ENCODE data around the gene PTTG2.

PTTG2 gene

DNA sequence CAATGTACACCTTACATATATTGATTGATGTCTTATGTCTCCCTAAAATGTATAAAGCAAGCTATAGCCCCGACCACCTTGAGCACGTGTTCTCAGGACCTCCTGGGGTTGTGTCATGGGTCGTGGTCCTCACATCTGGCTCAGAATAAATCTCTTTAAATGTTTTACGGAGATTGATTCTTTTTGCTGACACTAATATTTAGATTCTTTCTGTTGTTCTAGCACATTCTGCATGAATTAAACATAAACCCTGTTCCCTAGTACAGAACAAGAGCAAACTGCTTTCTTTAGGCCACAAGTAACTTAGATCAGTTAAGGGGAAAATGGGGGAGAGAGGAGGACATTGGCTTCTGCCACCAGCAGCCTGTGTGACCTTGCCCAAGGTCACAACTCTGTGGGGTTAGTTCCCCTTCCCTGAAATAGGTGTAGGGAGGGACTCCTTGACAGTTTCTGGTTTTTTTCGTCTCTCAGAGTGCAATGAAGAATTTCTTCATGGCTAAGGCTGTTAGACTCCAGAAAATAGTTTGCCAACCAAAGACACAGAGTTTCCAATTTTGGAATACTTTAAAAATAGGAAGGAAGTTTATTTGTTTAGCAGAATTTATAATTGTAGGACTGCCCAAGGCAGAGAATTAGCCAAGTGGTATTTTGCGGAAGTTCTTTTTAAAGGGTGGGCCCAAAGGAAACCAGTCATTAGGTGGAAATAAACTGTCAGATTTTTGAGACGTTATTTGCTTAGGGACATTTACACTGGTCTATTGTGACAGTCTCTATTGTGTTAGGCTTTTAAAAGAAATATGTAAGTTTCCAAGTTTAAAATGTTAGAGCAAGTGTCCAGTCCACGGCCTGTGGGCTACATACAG is 29.4 kb downstream of the PTTG2 start:
- no peak for DNase-seq

DNA sequence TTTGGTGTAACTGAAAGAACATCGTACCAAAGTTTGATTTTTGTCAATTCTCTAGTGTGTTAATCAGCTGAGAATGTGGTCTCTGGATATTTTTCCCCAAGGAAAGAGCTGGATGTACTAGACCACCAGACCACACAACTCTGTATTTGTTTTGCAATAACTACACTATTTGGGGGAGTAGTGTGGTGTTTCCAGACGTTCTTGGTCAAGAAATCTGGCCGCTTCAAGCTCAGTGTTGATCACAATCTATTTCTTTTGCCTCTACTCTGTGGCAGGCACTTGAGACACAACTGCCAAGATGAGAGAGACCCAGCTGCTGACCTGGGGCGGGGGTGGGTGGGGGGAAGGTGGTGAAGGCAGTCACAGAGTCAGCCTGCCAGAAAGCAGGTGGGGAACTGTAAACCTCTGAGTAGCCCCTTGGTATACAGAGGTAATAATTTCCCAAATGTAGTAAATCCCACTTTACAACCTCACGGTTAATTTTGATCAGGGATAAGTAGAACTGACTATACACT is 30.6 kb downstream of the PTTG2 start:
- DNase-seq: no peak

DNA sequence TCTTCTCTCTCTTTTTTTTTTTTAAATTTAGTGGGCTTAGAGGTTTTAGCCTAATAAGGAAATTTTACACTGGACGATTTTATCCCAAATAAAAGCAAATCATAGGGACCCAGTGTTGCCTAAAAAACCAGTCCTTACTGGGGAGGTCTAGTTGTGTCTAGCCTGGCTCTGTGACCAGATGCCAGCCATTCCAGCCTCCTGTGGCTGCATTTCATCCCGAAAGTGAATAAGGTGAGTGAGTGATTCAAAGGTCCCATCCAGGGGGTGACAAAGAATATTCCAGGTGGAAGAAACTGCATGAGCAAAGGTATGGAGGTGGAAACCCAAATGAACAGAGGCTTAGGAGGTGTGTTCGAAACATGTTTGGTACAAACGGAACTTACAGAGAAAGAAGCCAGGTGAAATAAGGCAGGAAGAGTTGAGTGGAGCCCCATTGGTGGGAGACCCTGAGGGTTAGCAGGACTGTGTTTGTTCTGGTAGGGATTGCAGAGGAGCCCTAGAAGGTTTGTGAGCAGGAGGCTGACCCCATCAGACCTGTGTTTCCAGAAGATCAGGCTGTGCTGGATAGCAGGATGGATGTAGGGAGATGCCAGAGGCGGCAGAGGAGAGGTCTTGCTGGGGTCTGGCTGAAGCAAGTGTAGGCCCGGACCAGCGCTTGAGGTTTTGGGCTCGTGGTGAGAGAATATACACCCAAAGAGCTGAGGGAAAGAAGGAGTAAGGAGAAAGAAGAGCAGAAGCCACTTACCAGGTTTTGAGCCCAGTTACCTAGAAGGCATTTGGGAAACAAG is 31.6 kb downstream of the PTTG2 start:
- no peak for DNase-seq

DNA sequence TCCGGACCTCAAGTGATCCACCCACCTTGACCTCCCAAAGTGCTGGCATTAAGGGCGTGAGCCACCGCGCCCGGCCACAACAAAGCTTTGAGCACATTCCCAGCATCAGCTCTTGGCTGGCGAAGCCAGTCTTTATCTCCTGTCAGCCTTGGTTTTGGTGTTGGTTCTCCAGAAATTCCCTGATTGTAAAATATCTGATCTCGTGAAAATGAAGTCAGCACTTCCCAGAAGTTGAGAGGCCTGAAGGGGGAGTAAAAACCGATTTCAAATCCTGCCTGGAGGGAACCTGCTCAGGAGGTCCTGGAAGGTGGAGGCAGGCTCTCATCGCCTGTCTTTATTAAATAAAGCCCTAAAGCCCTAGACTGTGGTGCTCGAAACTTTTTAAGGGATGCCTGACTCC is 33.6 kb downstream of the PTTG2 start:
- no peak for DNase-seq

DNA sequence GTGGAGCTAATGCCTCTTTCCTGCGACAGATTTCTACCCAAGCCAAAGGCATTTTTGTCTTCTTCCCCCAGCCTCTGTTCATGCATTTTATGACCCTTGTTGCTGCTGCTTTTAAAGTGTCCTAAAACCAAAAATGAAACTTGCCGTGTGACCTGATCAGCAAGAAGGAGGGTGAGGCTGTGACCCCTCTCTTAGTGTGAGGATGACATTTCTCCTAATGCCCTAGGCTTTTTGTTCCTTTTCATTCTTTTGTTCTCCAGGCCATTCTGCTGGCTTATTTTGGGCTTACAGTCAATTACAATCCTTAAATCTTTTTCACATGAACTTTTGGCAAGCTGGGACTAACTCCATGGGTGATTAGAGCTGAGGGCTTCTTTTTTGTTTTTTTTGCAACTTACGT is 34.4 kb downstream of the PTTG2 start:
- no peak for DNase-seq

DNA sequence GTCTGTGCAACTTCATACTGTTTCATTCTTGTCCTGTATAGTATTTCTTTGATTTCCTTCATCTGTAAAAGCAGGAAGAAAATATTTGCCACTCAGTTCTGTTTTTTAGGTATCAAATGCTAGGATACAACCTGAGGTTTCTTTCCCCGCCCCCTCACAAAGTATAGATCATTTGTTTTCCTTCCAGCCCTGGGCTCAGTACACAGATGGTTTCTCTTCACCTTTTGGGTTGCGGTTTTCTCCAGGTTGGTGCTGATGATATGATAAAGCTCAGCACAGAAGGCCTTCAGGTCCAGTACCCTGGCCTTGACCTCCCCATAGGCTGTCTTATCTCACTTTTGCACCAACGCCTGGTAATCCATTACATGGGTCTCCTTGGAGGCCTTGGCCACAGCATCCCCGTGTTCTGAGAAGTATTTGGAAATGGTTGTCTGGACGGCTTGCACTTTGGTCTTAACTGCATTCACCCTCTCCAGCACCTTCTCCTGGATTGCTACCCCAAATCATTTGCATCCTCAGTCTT is 35.2 kb downstream of the PTTG2 start:
- DNase-seq: no peak

DNA sequence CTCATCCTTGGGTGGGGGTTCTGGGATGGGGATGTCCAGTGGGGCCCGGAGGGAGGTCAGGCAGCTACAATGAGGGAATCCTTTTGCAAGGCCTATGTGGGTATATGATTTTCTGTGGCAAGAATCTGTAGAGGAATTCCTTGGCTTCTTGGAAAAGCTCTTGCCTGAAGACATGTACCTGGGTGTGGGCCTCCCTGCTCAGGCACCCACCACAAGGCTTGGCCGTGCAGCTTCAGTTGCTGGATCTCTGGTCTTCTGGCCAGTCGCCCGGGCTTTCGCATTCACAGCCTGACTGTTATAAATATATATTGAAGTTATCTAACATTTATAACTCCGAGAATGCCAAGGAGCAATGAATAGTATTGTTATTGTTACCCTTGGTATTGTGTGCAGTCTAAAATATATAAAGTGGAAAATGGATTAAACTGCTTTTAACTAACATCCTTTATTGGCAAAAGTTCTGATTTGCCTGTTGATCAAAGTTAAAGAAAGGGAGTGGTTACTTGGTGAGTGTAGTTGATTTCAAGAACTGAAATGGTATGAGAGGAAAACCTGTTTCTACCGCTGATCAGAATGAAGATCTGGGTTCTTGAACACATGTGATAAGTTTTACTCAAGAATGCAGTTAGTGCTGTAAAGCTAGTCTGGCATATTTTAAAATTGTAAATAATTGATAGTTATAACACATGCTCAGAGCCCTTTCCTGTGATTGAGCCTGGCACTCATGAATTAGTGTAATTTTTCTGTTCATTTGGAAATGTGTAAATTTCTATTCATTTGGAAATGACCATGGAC is 36.0 kb downstream of the PTTG2 start:
- DNase-seq: no peak

DNA sequence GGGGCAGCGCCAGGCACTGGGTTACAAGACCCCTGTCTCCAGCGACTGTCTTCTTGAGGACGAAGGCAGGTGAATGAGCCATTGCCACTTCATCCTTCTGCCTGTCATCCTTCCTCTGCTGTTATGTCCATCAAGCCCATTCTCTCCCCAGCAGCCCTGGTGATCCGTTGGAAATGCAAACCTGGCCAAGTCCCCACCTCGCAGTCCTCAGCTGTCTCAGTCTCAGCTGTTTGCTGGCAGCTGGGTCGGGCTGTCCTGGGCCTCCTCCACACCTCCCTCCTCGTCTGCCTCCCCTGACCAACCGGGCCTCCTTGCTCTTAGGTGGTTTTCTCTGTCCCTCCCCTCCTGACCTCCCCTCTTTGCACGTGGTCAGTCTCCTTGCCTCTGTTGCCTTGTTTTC is 38.0 kb downstream of the PTTG2 start:
- no peak for DNase-seq

DNA sequence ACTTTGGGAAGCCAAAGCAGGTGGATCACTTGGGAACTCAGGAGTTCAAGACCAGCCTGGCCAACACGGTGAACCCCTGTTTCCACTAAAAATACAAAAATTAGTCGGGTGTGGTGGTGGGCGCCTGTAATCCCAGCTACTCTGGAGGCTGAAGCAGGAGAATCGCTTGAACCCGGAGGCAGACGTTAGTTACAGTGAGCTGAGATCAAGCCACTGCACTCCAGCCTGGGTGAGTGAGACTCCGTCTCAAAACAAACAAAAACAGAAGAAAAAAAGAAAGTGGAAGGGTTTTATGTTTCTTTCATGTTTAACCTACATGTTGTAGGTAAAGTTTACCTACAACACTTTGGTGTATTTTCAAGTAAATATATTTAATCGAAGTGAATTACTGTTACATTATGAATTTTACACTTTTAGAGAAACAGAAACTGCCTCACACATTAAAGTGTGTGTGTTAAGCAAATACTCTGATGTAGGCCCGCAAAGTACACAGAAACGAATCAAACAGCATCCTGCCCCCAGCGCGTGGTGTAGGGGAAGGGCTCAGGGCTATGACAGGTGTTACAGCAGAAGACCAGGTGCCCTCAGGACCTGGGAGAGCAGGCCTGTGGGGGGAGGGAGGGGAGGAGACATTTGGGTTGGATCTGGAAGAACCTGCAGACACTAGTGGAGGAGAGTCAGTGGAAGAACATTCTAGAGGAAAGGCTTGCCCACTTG is 39.0 kb downstream of the PTTG2 start:
- peak; percentile 76 for DNase-seq

DNA sequence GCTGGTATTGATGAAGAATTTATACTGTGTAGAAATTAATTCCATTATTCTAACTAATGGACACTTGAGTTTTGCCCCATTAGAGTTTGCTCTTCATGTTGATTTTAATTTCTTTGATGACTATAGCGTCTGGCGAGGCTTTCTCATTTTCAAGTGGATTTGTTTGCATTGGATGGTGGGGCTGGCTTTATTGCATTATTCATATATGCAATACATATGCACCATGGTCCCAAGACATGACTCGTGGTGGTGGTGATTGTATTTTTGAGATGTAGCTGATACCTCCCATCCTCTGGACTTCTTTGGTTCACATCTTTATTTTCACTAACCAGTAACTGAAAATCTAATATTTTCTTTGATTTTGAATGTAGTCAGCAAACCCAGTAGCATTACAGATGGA is 39.8 kb downstream of the PTTG2 start:
- no peak for DNase-seq

DNA sequence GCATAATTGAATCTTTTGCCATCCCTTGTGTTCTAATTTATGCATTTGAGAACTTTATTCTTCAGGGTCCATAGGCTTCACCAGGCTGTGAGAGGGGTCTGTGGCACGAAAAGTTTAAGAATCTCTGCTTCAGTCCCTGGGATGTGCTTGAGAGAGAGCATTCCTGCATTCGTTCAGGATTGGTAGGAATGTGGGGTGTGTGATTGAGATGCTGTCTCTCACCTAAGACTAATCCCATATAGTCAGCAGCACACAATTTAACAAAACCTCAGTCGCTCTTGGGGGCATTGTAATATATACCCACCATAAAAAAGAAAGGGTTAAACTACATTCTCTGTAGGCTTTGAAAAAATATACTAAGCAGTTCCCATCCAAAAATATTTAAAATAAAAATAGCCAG is 41.7 kb downstream of the PTTG2 start:
- no peak for DNase-seq

DNA sequence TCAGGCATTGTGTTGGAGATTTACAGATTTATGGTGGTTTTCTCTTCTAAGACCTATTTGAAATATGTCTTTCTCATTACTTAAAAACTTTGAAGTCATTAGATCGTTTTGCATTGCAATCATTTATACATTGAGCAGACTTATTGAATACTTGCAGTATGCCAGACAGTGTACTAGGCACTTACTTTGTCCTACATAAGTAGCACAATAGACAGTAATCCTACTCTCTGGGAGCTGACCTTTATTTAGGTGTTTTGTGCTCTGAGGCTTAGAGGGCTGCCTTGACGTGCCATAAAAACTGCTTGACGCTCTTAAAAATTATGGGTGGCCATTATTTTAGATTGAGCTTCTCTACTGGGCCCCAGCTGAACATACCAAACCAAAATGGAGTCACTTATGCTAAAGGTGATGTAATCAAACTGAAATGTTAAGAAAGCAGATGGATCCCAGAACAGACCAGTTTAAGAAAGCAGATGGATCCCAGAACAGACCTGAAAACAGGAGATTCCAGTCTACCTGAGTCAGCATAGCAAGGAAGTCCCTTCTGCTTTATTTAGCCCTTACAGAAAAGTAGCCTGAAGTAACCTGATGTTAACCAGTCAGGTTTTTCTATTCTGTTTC is 42.4 kb downstream of the PTTG2 start:
- no peak for DNase-seq

DNA sequence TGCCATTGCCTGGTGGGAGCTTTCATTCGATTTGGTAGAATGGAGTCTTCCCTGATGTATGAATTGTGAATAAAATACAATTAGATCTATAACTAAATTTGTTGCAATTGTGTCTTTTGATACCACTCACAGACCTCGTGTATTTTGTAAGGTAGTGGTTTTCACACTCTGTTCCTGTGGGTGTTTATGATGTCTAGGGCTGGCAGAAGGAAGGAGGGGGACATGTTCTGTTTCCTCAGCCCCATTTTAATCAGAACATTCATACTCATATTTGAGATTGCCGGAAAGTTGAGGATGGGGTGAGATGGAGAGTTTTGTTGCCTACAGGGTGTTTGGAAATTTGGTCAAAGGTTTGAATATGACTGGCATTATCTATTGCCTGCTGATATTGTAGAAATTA is 42.9 kb downstream of the PTTG2 start:
- no peak for DNase-seq

DNA sequence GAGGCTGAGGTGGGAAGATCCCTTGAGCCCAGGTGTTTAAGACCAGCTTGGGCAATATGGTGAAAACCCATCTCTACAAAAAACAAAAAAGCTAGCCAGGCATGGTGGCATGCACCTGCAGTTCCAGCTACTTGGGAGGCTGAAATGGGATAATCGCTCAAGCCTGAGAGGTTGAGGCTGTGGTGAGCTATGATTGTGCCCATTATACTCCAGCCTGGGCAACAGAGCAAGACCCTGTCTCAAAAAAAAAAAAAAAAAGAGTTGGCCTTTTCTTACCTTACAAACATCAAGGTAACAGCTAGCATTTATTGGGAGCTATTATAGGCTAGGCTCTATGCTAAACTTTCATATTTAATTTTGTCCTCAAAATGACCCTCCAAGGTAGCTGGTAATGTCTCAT is 43.4 kb downstream of the PTTG2 start:
- no peak for DNase-seq

DNA sequence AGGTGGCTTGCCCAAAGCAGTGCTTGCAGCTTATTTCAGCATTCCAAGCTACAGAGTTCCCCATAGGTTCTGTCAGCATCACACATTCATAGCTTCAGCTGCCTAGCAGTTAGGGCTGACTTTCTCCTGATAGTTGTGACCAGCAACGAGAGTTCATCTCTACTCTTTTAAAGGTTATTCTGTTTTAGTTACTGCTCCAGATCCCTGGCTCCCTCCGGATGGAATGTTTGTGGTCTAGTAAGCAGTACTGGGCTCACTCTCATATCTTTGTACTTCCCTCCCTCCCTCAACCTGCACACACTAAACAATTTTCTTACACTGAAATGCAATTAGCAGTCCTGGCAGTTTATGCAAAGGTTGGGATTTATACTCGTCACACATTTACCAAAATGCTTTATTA is 43.9 kb downstream of the PTTG2 start:
- DNase-seq: no peak

DNA sequence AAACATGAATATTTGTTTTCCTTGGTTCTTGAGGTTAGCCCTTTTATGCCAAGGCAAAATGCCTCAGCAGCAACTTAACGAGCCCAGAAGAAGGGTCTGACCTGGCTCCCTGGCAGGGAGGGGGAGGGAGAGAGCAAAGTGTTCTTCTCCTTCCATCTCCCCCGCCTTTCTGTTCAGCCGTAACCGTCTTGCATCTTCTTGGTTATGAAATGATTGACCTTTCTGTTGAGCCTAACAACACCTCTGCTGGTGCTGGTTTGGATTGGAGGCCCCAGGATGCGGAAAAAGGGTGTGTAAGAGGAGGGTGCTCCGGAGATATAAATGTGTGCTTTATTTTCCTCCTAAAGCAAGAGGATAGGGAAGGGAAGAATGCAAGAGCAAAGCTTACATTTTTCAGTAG is 44.7 kb downstream of the PTTG2 start:
- no peak for DNase-seq

DNA sequence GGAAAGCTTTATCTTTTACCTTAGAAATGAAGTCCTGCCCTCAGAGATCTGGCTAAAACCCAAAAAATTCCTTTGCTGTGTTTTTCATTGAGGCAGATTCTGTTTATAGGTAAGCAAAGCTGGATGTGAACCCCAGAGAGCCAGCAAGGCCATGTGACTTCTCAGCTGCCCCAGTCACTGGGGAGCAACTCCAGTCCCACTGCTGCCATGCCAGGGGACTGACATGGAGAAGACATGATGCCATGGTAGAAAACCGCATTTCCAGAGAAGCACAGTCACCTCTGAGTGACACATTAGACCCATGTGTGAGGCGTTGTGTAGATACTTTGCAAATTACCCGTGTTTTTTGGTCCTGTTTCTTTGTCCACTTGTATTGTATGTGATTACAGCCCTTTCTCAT is 45.4 kb downstream of the PTTG2 start:
- DNase-seq: no peak

DNA sequence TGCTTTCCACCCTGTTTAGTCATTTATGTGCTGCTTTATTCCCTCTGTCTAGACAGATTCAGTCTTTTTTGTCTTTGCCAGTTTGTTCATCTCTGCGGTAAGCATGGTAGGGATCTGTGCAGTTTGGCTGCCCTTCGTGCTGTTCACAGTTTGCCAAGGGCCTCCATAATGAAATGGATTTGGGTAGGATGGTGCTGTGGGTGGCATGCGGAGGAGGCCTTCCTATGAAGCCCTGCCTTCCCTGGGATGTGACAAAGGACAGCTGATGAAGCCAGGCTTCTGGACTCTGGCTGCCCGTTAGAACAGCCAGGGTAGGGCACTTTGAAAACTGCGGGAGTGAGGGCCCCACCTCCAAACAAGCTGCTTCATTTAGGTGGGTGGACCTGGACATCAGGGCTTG is 47.4 kb downstream of the PTTG2 start:
- no peak for DNase-seq

DNA sequence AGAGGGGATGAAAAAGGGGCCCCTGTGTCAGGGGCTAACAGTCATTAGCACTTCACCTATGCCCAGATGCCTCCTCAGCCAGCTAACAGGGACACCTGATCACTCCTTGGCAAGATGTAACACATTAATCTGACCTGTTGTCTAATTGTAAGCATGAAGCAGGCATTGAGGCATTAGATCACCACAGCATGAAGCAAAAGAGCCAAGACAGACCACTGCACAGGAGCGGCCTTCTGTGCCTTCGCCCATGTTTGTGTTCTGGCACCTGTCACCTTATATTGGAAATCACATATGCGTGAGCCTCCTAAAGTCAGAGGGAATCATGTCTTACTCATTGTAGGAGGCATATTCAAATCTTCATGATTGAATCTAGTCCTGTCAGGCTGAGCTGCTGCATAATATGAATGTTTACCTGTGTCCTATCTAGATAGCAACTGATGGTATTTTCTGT is 48.4 kb downstream of the PTTG2 start:
- no peak for DNase-seq

DNA sequence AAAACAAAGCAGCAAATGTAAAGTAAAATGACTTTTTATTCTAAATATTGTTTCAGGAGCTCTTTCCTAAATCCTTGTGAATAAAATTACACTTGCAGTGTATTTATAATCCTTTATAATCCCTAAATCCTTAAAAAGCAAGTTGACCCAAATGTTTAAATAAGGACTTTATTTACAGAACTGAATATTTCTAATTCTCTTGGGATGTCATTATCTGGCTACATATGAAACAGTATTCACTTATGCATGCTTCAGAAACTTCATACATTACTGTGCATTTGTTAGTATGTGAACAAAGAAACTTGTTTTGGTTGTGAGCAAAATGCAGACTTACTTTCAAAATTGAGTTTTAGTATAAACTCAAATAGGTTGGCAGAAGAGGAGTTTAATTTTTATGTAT is 49.2 kb downstream of the PTTG2 start:
- no peak for DNase-seq

DNA sequence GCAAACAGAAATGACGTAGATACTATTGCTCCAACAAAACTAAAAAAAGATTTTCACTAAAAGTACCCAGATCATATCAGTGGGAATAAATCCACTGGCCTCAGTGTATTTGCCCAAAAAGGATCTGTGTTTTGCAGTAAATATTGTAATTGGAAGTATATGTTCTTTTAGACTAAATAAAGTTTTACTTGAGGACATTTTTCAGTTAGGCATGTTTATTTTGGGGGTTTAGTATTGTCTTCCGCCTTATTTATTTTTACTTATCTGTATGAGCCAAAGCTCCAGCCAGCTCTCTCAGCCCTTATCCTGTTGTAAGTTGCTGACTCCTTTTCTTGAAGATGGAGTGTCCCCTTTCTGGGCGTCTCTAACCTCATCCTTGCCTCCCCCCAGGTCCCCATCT is 49.8 kb downstream of the PTTG2 start:
- DNase-seq: no peak
